GM23338 (cell line): ENCODE data around the gene FSIP1. TPM values are rescaled to one million over a fixed set of nuclear protein-coding genes. Genes with fewer than 3 reads are reported as not detected.

Source experiments
- ATAC-seq: fragments of 200-7000 bp; cut with Tn5 transposase; 3 replicates; pipeline ENCODE4 v1.9.1; 2020
- DNase-seq: peaks from one replicate; pipeline ENCODE4 v3.0.0-alpha.2; 2015; ENCODE audit warnings: low spot score
- H2AFZ ChIP-seq: fragments of 200-600 bp; sonication (generic); 2 replicates; pipeline ENCODE4 v1.8.0; 2016; ENCODE audit warnings: antibody characterized with exemption, mild to moderate bottlenecking, moderate library complexity
- H3F3A ChIP-seq: fragments of 200-600 bp; sonication (generic); replicated peaks from 2 replicates; pipeline ENCODE4 v1.8.0; 2017; ENCODE audit warnings: antibody characterized with exemption, mixed run types, low read depth
- H3K27ac ChIP-seq: fragments of 200-600 bp; sonication (generic); 2 replicates; pipeline ENCODE4 v1.6.1; 2016; ENCODE audit warnings: low read depth
- H3K27me3 ChIP-seq: fragments of 200-600 bp; sonication (generic); 2 replicates; pipeline ENCODE4 v1.8.0; 2016; ENCODE audit warnings: mild to moderate bottlenecking, mixed run types, moderate library complexity; ENCODE audit not compliant: insufficient read depth
- H3K36me3 ChIP-seq: fragments of 200-600 bp; sonication (generic); 2 replicates; pipeline ENCODE4 v1.8.0; 2016; ENCODE audit warnings: mild to moderate bottlenecking; ENCODE audit not compliant: insufficient read depth
- H3K4me1 ChIP-seq: fragments of 200-600 bp; sonication (generic); 2 replicates; pipeline ENCODE4 v1.8.0; 2016; ENCODE audit warnings: mild to moderate bottlenecking, moderate library complexity; ENCODE audit not compliant: insufficient read depth
- H3K4me2 ChIP-seq: fragments of 200-600 bp; sonication (generic); 2 replicates; pipeline ENCODE4 v1.7.1; 2017; ENCODE audit warnings: mixed run types
- H3K4me3 ChIP-seq: fragments of 200-600 bp; sonication (generic); 2 replicates; pipeline ENCODE4 v1.6.1; 2016; ENCODE audit warnings: mixed run types
- H3K79me2 ChIP-seq: fragments of 200-600 bp; sonication (generic); replicated peaks from 2 replicates; pipeline ENCODE4 v1.8.0; 2017; ENCODE audit warnings: mild to moderate bottlenecking; ENCODE audit not compliant: insufficient read depth
- H3K9me2 ChIP-seq: fragments of 200-600 bp; sonication (generic); 2 replicates; pipeline ENCODE4 v1.8.0; 2017; ENCODE audit not compliant: insufficient read depth
- H4K20me1 ChIP-seq: fragments of 200-600 bp; sonication (generic); replicated peaks from 2 replicates; pipeline ENCODE4 v1.8.0; 2017; ENCODE audit warnings: mild to moderate bottlenecking; ENCODE audit not compliant: insufficient read depth
- H3K27ac Mint-ChIP-seq: 2 replicates; pipeline ENCODE4 v1.8.0; 2020; ENCODE audit warnings: inconsistent platforms, mild to moderate bottlenecking, moderate library complexity, mixed read lengths
- H3K27me3 Mint-ChIP-seq: 3 replicates; pipeline ENCODE4 v1.8.0; 2022; ENCODE audit warnings: low read depth, mild to moderate bottlenecking, moderate library complexity, mixed read lengths, inconsistent platforms; ENCODE audit not compliant: insufficient read depth, poor library complexity
- H3K36me3 Mint-ChIP-seq: 3 replicates; pipeline ENCODE4 v1.8.0; 2021; ENCODE audit warnings: low read depth, mild to moderate bottlenecking, inconsistent platforms, moderate library complexity, mixed read lengths
- H3K4me1 Mint-ChIP-seq: 3 replicates; pipeline ENCODE4 v1.8.0; 2020; ENCODE audit warnings: mild to moderate bottlenecking, inconsistent platforms, mixed read lengths
- H3K4me3 Mint-ChIP-seq: 3 replicates; pipeline ENCODE4 v1.8.0; 2021; ENCODE audit warnings: moderate library complexity, mild to moderate bottlenecking, inconsistent platforms, mixed read lengths
- H3K9me3 Mint-ChIP-seq: 3 replicates; pipeline ENCODE4 v1.8.0; 2020; ENCODE audit warnings: moderate library complexity, mild to moderate bottlenecking, inconsistent platforms, mixed read lengths
- CREB1 ChIP-seq: fragments of 250-450 bp; sonication (Bioruptor Pico); IDR thresholded peaks from 2 replicates; pipeline ENCODE4 v1.5.0; 2020; ENCODE audit warnings: low read depth, mild to moderate bottlenecking, moderate library complexity
- CTCF ChIP-seq, 2 experiments: fragments of 200-600 bp in 1 of 2; sonication (generic) in 1 of 2; conservative IDR thresholded peaks; 2 replicates each; pipeline versions ENCODE4 v1.5.1 to v1.6.1; 2016 to 2017; ENCODE audit warnings: antibody characterized with exemption in 2 of 2, low read depth in 2 of 2, mild to moderate bottlenecking in 2 of 2, moderate library complexity in 1 of 2
- ETS1 ChIP-seq: IDR thresholded peaks from 2 replicates; pipeline ENCODE4 v1.6.1; 2016; ENCODE audit warnings: antibody characterized with exemption
- EZH2 ChIP-seq: fragments of 200-600 bp; sonication (generic); IDR thresholded peaks from one replicate; pipeline ENCODE4 v1.8.0; 2017; ENCODE audit warnings: antibody characterized with exemption, mild to moderate bottlenecking, low read depth; ENCODE audit not compliant: unreplicated experiment
- JUNB ChIP-seq: IDR thresholded peaks from one replicate; pipeline ENCODE4 v1.6.1; 2016; ENCODE audit warnings: antibody characterized with exemption; ENCODE audit not compliant: unreplicated experiment
- NANOG ChIP-seq: IDR thresholded peaks from 2 replicates; pipeline ENCODE4 v1.6.1; 2016; ENCODE audit warnings: antibody characterized with exemption, borderline replicate concordance
- POLR2AphosphoS5 ChIP-seq: IDR thresholded peaks from 2 replicates; pipeline ENCODE4 v1.6.1; 2016; ENCODE audit warnings: antibody characterized with exemption, low read depth
- REST ChIP-seq: IDR thresholded peaks from one replicate; pipeline ENCODE4 v1.6.1; 2018; ENCODE audit warnings: antibody characterized with exemption; ENCODE audit not compliant: unreplicated experiment
- STAT1 ChIP-seq: IDR thresholded peaks from one replicate; pipeline ENCODE4 v1.6.1; 2016; ENCODE audit warnings: antibody characterized with exemption; ENCODE audit not compliant: unreplicated experiment
- ZNF114 ChIP-seq: fragments of 250-450 bp; sonication (Bioruptor Pico); IDR thresholded peaks from 2 replicates; pipeline ENCODE4 v1.5.0; 2020; ENCODE audit warnings: mild to moderate bottlenecking, moderate library complexity
- ZNF331 ChIP-seq: fragments of 250-450 bp; sonication (Bioruptor Pico); IDR thresholded peaks from 2 replicates; pipeline ENCODE4 v1.5.0; 2020; ENCODE audit warnings: low read depth, mild to moderate bottlenecking, moderate library complexity
- ZNF462 ChIP-seq: fragments of 250-450 bp; sonication (Bioruptor Pico); IDR thresholded peaks from 2 replicates; pipeline ENCODE4 v1.5.0; 2020; ENCODE audit warnings: mild to moderate bottlenecking, moderate library complexity
- polyA plus RNA-seq: library from polyadenylated mRNA; unstranded; fragments of >200 nt; fragmentation: Nextera tagmentation; extraction: Ambion mirVana; gene quantifications from 2 replicates; pipeline ENCODE4 v1.2.1, GENCODE V29; 2016
- total RNA-seq: library from RNA; depleted of rRNA; stranded (reverse); fragments of >200 nt; shearing (Covaris generic); gene quantifications from 2 replicates; pipeline ENCODE4 v1.2.3, GENCODE V29; 2014

FSIP1 gene
- total and polyA plus RNA-seq, 2 experiments from 2014 or later, result 0.92 to 2.1 TPM

GRCh38 chr15:39593071-39593655 lies 189.5 kb downstream of the FSIP1 start (continued):
- TF ChIP-seq ZNF462 (CRISPR knock-in tag) (no peak), NANOG (no peak), JUNB (no peak), EZH2 (no peak)

DNA sequence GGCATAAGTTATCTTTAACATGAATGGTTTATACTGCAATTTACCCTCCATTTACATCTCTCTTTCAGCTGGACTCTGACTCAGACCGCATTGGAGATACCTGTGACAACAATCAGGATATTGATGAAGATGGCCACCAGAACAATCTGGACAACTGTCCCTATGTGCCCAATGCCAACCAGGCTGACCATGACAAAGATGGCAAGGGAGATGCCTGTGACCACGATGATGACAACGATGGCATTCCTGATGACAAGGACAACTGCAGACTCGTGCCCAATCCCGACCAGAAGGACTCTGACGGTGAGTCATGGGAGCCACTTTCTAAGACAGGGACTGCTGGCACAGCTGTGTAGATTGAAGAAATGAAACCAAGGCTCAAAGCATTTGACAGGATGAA lies 190.1 kb downstream of the FSIP1 start:
- no peaks in the 10 kb centered on the region for H3K9me3 Mint-ChIP-seq
- no peaks in the 10 kb centered on the region for H3F3A ChIP-seq
- no peak overlapping the region for H3K4me3 Mint-ChIP-seq
- H3K4me1 ChIP-seq, result no peaks in the 10 kb centered on the region
- peaks cover 8% of the 10 kb centered on the region; the same call in 1 of the 2 replicates for H4K20me1 ChIP-seq
- H3K4me3 ChIP-seq, result no peak overlapping the region
- peaks cover 87% of the 10 kb centered on the region for H3K36me3 Mint-ChIP-seq
- ATAC-seq, result no peak
- no peaks in the 10 kb centered on the region for H3K79me2 ChIP-seq
- no peaks in the 10 kb centered on the region for H3K9me2 ChIP-seq
- H3K27me3 ChIP-seq, result no peaks in the 10 kb centered on the region
- H2AFZ ChIP-seq, result no peak overlapping the region
- no peak overlapping the region for H3K27ac Mint-ChIP-seq
- peaks cover 91% of the 10 kb centered on the region for H3K36me3 ChIP-seq
- H3K27me3 Mint-ChIP-seq, result peaks cover 1% of the 10 kb centered on the region
- H3K4me2 ChIP-seq, result no peak overlapping the region
- H3K4me1 Mint-ChIP-seq, result peaks cover 11% of the 10 kb centered on the region; the same call in 2 of the 3 replicates
- no peak for DNase-seq
- no peak overlapping the region for H3K27ac ChIP-seq
- no peak for TF ChIP-seq POLR2AphosphoS5
- no peak for TF ChIP-seq ZNF114 (CRISPR knock-in tag)
- TF ChIP-seq STAT1, result no peak
- no peak for TF ChIP-seq REST
- no peak for TF ChIP-seq JUNB
- TF ChIP-seq ZNF331, result no peak
- TF ChIP-seq CREB1 (CRISPR knock-in tag), result no peak
- TF ChIP-seq CTCF (conservative IDR thresholded peaks at IDR 0.05; ENCODE audit: low read depth in 2 of 2), result no peak
- TF ChIP-seq ETS1, result no peak
- TF ChIP-seq EZH2, result no peak
